ENCODE data around the gene PTPRD. TPM values are rescaled to one million over a fixed set of nuclear protein-coding genes. Genes with fewer than 3 reads are reported as not detected.
A peak's percentile ranks its signal among the peaks of the same experiment; 100 is the strongest.

The PTPRD gene
- total RNA-seq, 2 donors from 2014 or later: 97.4 to 101 TPM

- H3K27me3 ChIP-seq (ENCODE audit: control insufficient read depth, insufficient read depth, low read length, poor library complexity, severe bottlenecking): no peaks in the 10 kb centered on the region
- TF ChIP-seq, protein P1, sequence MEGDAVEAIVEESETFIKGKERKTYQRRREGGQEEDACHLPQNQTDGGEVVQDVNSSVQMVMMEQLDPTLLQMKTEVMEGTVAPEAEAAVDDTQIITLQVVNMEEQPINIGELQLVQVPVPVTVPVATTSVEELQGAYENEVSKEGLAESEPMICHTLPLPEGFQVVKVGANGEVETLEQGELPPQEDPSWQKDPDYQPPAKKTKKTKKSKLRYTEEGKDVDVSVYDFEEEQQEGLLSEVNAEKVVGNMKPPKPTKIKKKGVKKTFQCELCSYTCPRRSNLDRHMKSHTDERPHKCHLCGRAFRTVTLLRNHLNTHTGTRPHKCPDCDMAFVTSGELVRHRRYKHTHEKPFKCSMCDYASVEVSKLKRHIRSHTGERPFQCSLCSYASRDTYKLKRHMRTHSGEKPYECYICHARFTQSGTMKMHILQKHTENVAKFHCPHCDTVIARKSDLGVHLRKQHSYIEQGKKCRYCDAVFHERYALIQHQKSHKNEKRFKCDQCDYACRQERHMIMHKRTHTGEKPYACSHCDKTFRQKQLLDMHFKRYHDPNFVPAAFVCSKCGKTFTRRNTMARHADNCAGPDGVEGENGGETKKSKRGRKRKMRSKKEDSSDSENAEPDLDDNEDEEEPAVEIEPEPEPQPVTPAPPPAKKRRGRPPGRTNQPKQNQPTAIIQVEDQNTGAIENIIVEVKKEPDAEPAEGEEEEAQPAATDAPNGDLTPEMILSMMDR (conservative IDR thresholded peaks at IDR 0.05): peak; percentile 76
- no peak overlapping the region for H3K27ac ChIP-seq (ENCODE audit: low read depth, low read length)
- 77 to 80% methylated on average over 1 of the region's 1 CpG for WGBS, 2 experiments (ENCODE audit: insufficient coverage in 1 of 2, insufficient read length in 1 of 2)
- Mint-ChIP-seq H3K4me1 (peaks cover 32% of the 10 kb centered on the region), H3K9me3 (no peaks in the 10 kb centered on the region), H3K4me3 (no peak overlapping the region), H3K27me3 (ENCODE audit: insufficient read depth) (peaks cover 33% of the 10 kb centered on the region), H3K36me3 (ENCODE audit: low read depth) (no peaks in the 10 kb centered on the region), H3K27ac (no peak overlapping the region)
- H3K36me3 ChIP-seq (ENCODE audit: control insufficient read depth, insufficient read depth, low read length): peaks cover 5% of the 10 kb centered on the region
- no peaks in the 10 kb centered on the region for H3K9me3 ChIP-seq (ENCODE audit: control insufficient read depth, low read length)
- H3K4me1 ChIP-seq (ENCODE audit: control insufficient read depth, insufficient read depth, low read length): peaks cover 8% of the 10 kb centered on the region
- DNase-seq: no peak
- H3K9ac ChIP-seq (ENCODE audit: extremely low read depth, low read length, poor library complexity, severe bottlenecking): no peak overlapping the region
- H3K4me3 ChIP-seq (ENCODE audit: low read length): peak overlapping the region; percentile 90
Measured at GRCh38 chr9:8855046-8855445, 1757.8 kb downstream of the PTPRD start.

DNA sequence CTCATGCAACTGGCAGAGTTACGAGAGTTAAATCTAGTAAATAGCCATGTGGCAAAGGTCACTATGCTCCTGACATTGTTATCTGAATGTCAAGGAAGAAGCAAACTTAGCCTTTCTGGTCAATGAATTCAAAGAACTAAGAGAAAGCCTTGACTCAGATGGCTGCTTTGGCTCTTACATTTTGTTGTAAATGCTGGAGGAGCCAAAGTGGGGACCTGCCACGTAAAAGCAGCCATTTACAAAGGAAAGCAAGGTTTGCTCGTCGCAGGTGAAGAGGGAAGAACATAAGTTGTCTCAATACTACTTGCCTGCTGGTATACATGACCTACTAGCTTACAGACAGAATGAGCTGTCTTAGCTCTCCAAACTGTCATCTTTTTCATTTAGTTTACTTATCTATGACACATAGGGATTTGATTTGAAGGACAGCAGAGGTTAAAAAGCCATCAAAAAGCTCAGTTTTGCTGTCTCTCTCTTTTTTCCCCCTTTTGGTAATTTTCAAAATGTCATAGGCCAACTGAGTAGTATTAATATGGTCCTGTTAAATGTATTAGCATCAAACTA lies 1760.4 kb downstream of the PTPRD start:
- Histone ChIP-seq H3K27me3 (ENCODE audit: control insufficient read depth, insufficient read depth, low read length, poor library complexity, severe bottlenecking) (no peaks in the 10 kb centered on the region), H3K27ac (ENCODE audit: low read depth, low read length) (no peak overlapping the region), H3K4me1 (ENCODE audit: control insufficient read depth, insufficient read depth, low read length) (peaks cover 8% of the 10 kb centered on the region), H3K9ac (ENCODE audit: extremely low read depth, low read length, poor library complexity, severe bottlenecking) (no peak overlapping the region), H3K9me3 (ENCODE audit: control insufficient read depth, low read length) (no peaks in the 10 kb centered on the region), H3K4me3 (ENCODE audit: low read length) (no peak overlapping the region), H3K36me3 (ENCODE audit: control insufficient read depth, insufficient read depth, low read length) (peaks cover 5% of the 10 kb centered on the region)
- no peak overlapping the region for H3K27ac Mint-ChIP-seq
- H3K4me3 Mint-ChIP-seq: no peak overlapping the region
- H3K4me1 Mint-ChIP-seq: peaks cover 24% of the 10 kb centered on the region
- H3K9me3 Mint-ChIP-seq: no peaks in the 10 kb centered on the region
- peaks cover 5% of the 10 kb centered on the region for H3K36me3 Mint-ChIP-seq (ENCODE audit: low read depth)
- H3K27me3 Mint-ChIP-seq (ENCODE audit: insufficient read depth): peaks cover 14% of the 10 kb centered on the region
- TF ChIP-seq, protein P1 (conservative IDR thresholded peaks at IDR 0.05): no peak
- WGBS, 2 experiments (ENCODE audit: insufficient coverage in 1 of 2, insufficient read length in 1 of 2): 56 to 68% methylated on average over 4 of the region's 4 CpGs
- no peak for DNase-seq

DNA sequence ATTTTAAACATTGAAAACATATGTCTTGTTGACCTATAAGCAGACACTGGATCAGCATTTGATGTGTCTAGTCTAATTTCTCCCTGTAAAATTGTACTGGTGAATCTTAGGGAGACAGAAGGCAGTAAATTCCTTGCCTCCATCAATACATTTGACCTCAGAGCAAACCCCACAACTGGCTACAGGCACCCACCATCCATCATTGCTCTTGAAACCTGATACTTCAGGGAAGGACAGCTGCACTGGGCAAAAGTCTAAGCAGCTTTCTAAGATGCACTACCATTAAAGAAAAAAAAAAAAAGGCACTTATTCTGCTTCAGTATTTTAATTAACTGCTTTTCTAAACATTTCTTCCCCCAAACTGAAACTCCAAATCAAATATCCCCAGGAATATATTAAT lies 1761.9 kb downstream of the PTPRD start:
- peaks cover 5% of the 10 kb centered on the region for H3K36me3 Mint-ChIP-seq (ENCODE audit: low read depth)
- H3K4me3 Mint-ChIP-seq: no peak overlapping the region
- Histone ChIP-seq H3K9ac (ENCODE audit: extremely low read depth, low read length, poor library complexity, severe bottlenecking) (no peak overlapping the region), H3K4me1 (ENCODE audit: control insufficient read depth, insufficient read depth, low read length) (peaks cover 8% of the 10 kb centered on the region), H3K4me3 (ENCODE audit: low read length) (no peak overlapping the region), H3K9me3 (ENCODE audit: control insufficient read depth, low read length) (no peaks in the 10 kb centered on the region), H3K36me3 (ENCODE audit: control insufficient read depth, insufficient read depth, low read length) (peaks cover 5% of the 10 kb centered on the region), H3K27ac (ENCODE audit: low read depth, low read length) (no peak overlapping the region), H3K27me3 (ENCODE audit: control insufficient read depth, insufficient read depth, low read length, poor library complexity, severe bottlenecking) (no peaks in the 10 kb centered on the region)
- no peaks in the 10 kb centered on the region for H3K9me3 Mint-ChIP-seq
- H3K27me3 Mint-ChIP-seq (ENCODE audit: insufficient read depth): peaks cover 5% of the 10 kb centered on the region
- H3K27ac Mint-ChIP-seq: no peak overlapping the region
- peaks cover 17% of the 10 kb centered on the region for H3K4me1 Mint-ChIP-seq
- TF ChIP-seq, protein P1 (conservative IDR thresholded peaks at IDR 0.05): no peak
- no peak for DNase-seq

Measured in endodermal cell (in vitro differentiated cells).